ENCODE measurements around the gene CDC20B.
A peak's percentile ranks its signal among the peaks of the same experiment; 100 is the strongest.

The CDC20B gene

GRCh38 chr5:55172937-55173686, at the start of gene CDC20B:
Gene CDC20B (minus strand): TSS chr5:55173177. CDS start chr5:55173000, 177 bp downstream.
- peak; percentile 82 for DNase-seq

- no peak for DNase-seq
Measured at GRCh38 chr5:55222092-55222984, 49.4 kb upstream of the CDC20B start.

GRCh38 chr5:55220433-55221185, 47.6 kb upstream of the CDC20B start:
- DNase-seq = no peak

GRCh38 chr5:55219770-55220169, 46.8 kb upstream of the CDC20B start:
- DNase-seq = no peak

GRCh38 chr5:55218967-55219366, 46.0 kb upstream of the CDC20B start:
- DNase-seq = no peak

GRCh38 chr5:55211184-55211874, 38.4 kb upstream of the CDC20B start:
- no peak for DNase-seq

GRCh38 chr5:55205001-55205400, 32.0 kb upstream of the CDC20B start:
- no peak for DNase-seq

- DNase-seq = no peak
Measured at GRCh38 chr5:55191165-55191564, 18.2 kb upstream of the CDC20B start.

- no peak for DNase-seq
Measured at GRCh38 chr5:55188656-55189540, 15.9 kb upstream of the CDC20B start.

- peak; percentile 11 for DNase-seq
Measured at GRCh38 chr5:55187370-55187769, 14.4 kb upstream of the CDC20B start.

- DNase-seq = no peak
Measured at GRCh38 chr5:55180016-55180415, 7.0 kb upstream of the CDC20B start.

- DNase-seq = no peak
Measured at GRCh38 chr5:55177078-55177477, 4.1 kb upstream of the CDC20B start.

- peak; percentile 27 for DNase-seq
Measured at GRCh38 chr5:55176176-55176818, 3.3 kb upstream of the CDC20B start.

GRCh38 chr5:55175781-55176175, 2.8 kb upstream of the CDC20B start:
- DNase-seq = no peak

- DNase-seq = no peak
Measured at GRCh38 chr5:55173687-55174230, 782 bp upstream of the CDC20B start.

- peak; percentile 86 for DNase-seq
Measured at GRCh38 chr5:55172051-55172899, 702 bp downstream of the CDC20B start.

GRCh38 chr5:55171471-55171870, 1.5 kb downstream of the CDC20B start:
- no peak for DNase-seq

GRCh38 chr5:55162666-55163065, 10.3 kb downstream of the CDC20B start:
- DNase-seq = no peak

- DNase-seq = no peak
Measured at GRCh38 chr5:55160493-55161209, 12.3 kb downstream of the CDC20B start.

Measured in activated CD4-positive, alpha-beta T cell treated with anti-CD3 and anti-CD28 coated beads, Interleukin-2, Interleukin-6, amounts not matched to agents 100 ng/mL and 50 ng/mL, durations not matched to agents 16 hours and 8 hours (primary cell).